Adrenal gland (tissue), 12 donors: ENCODE results near the gene WDR45B. TPM values are rescaled to one million over a fixed set of nuclear protein-coding genes. Genes with fewer than 3 reads are reported as not detected.
A peak's percentile ranks its signal among the peaks of the same experiment; 100 is the strongest.

Experiments
- DNase-seq, 7 donors: peaks; one replicate each; pipeline ENCODE4 v3.0.0-alpha.2; 2019 to 2020
- H3K27ac ChIP-seq, 5 donors: fragments of 200-600 bp; sonication (generic) in 4 of 5; 1 replicate in 3 of 5; 2 replicates in 2 of 5; pipeline versions ENCODE4 v1.5.1 to v1.8.0; 2016 to 2020; ENCODE audit warnings: mild to moderate bottlenecking in 1 of 5
- H3K27me3 ChIP-seq: fragments of 200-600 bp; 2 replicates; pipeline ENCODE4 v1.8.0; 2021
- H3K36me3 ChIP-seq, 2 donors: fragments of 200-600 bp; replicated peaks in 1 of 2; 1 replicate in 1 of 2; 2 replicates in 1 of 2; pipeline versions ENCODE4 v1.5.1 to v1.8.0; 2018 to 2022
- H3K4me1 ChIP-seq, 2 donors: fragments of 200-600 bp; replicated peaks in 1 of 2; 1 replicate in 1 of 2; 2 replicates in 1 of 2; pipeline versions ENCODE4 v1.5.1 to v1.8.0; 2018 to 2021
- H3K4me3 ChIP-seq, 4 donors: fragments of 200-600 bp; sonication (generic) in 3 of 4; one replicate each; pipeline ENCODE4 v1.5.1; 2016 to 2018
- H3K9me3 ChIP-seq, 3 donors: fragments of 200-600 bp; sonication (generic) in 1 of 3; replicated peaks in 1 of 3; 1 replicate in 2 of 3; 2 replicates in 1 of 3; pipeline versions ENCODE4 v1.5.1 to v1.8.0; 2016 to 2021
- CTCF ChIP-seq, 6 experiments: fragments of 450-650 bp in 4 of 6; fragments of 200-600 bp in 2 of 6; sonication (generic) in 1 of 6; IDR thresholded peaks; 1 replicate in 5 of 6; 2 replicates in 1 of 6; pipeline versions ENCODE4 v1.5.1 to v1.8.0; 2016 to 2021; ENCODE audit warnings: antibody characterized with exemption in 6 of 6, mild to moderate bottlenecking in 2 of 6, moderate library complexity in 1 of 6
- POLR2A ChIP-seq, 2 donors: fragments of 450-650 bp; IDR thresholded peaks; one replicate each; pipeline ENCODE4 v1.6.1; 2017; ENCODE audit warnings: antibody characterized with exemption in 2 of 2, mild to moderate bottlenecking in 2 of 2, moderate library complexity in 1 of 2
- WGBS, 4 donors: extraction: QIAGEN DNeasy Blood & Tissue Kit in 2 of 4; methylation state at CpG; one replicate each; pipeline versions ENCODE4 v1.1.5 to v1.1.7; 2013 to 2017; 5-methylcytosine and 5-hydroxymethylcytosine counted together
- intact Hi-C, 2 donors: fragments of 100-400 bp; cut with DNase I; formaldehyde crosslinking; loops; one replicate each; pipeline versions ENCODE4 v1.14.1 to v1.15.0; 2022 to 2023
- microRNA-seq, 3 donors: library from miRNA; unstranded; fragments of <30 nt; microRNA quantifications; one replicate each; pipeline ENCODE4, GENCODE V29; 2017 to 2020
- polyA plus RNA-seq, 3 donors: library from polyadenylated mRNA; stranded (reverse); fragments of 200-250 nt in 2 of 3; fragments of 350-450 nt in 1 of 3; fragmentation: Illumina TruSeq in 1 of 3; extraction: RNeasy Lipid Tissue Mini Kit (QIAGEN cat#74804) in 1 of 3; gene quantifications; one replicate each; pipeline ENCODE4 v1.2.3, GENCODE V29; 2013 to 2014
- small RNA-seq, 2 donors: library from RNA; depleted of rRNA; stranded (forward); fragments of <200 nt; gene quantifications; one replicate each; pipeline ENCODE3, GENCODE V24; 2016
- total RNA-seq, 9 donors: library from RNA; depleted of rRNA in 4 of 9; stranded (reverse); fragments of >200 nt in 4 of 9; fragments of 120-200 nt in 1 of 9; fragmentation: NEBNext Ultra II Directional in 1 of 9; extraction: Animal tissue kit (Norgen Biotek cat#: 25700) in 1 of 9; gene quantifications; one replicate each; pipeline versions ENCODE4 v1.1.0 to v1.2.4, GENCODE V29; 2013 to 2023
- donor health status: healthy with polysubstance abuse.
- donor health status: Bipolar disorder and iron deficiency.
- donor health status: DM: yes; HTN: yes; CAD: no.
- donor health status: DM: no; HTN: no; CAD: no.
- donor health status: DM: no; HTN: no; CAD: no.
- donor health status: DM: yes; HTN: yes; CAD: no.

The WDR45B gene
- total and polyA plus RNA-seq, 12 donors = 48.6 to 104 (median 73.3) TPM

GRCh38 chr17:82568997-82569393 lies 79.2 kb downstream of the WDR45B start:
- no peak for TF ChIP-seq CTCF (IDR thresholded peaks at IDR 0.05)
- no peak for TF ChIP-seq POLR2A (IDR thresholded peaks at IDR 0.05)
- H3K9me3 ChIP-seq = no peaks in the 10 kb centered on the region
- WGBS, 4 donors = 78 to 90% (median 83%) methylated on average over 10 of the region's 10 CpGs
- H3K4me1 ChIP-seq = peaks cover 0 to 14% of the 10 kb centered on the region in 2 donors
- H3K4me3 ChIP-seq = no peak overlapping the region
- DNase-seq = no peak
- H3K27ac ChIP-seq = peak overlapping the region in 2 of 5 donors; percentile 24 to 50
- peaks cover 0 to 54% of the 10 kb centered on the region in 2 donors for H3K36me3 ChIP-seq
- H3K27me3 ChIP-seq = no peaks in the 10 kb centered on the region
- intact Hi-C loops = no loop called here

- peaks cover 0 to 16% of the 10 kb centered on the region in 2 donors for H3K4me1 ChIP-seq
- no peaks in the 10 kb centered on the region for H3K27me3 ChIP-seq
- TF ChIP-seq CTCF (IDR thresholded peaks at IDR 0.05) (no peak), POLR2A (IDR thresholded peaks at IDR 0.05) (no peak)
- no peak overlapping the region for H3K4me3 ChIP-seq
- no peak overlapping the region for H3K27ac ChIP-seq
- no peak for DNase-seq
- WGBS, 4 donors = 85 to 93% (median 92%) methylated on average over 15 of the region's 15 CpGs
- intact Hi-C loops = no loop called here
- peaks cover 0 to 40% of the 10 kb centered on the region in 2 donors for H3K36me3 ChIP-seq
- H3K9me3 ChIP-seq = no peaks in the 10 kb centered on the region
Measured at GRCh38 chr17:82567286-82567685, 81.0 kb downstream of the WDR45B start.

GRCh38 chr17:82566129-82566960 lies 81.9 kb downstream of the WDR45B start:
- Histone ChIP-seq H3K9me3 (no peaks in the 10 kb centered on the region), H3K4me1 (peaks cover 0 to 23% of the 10 kb centered on the region in 2 donors), H3K4me3 (no peak overlapping the region), H3K27me3 (no peaks in the 10 kb centered on the region), H3K27ac (no peak overlapping the region), H3K36me3 (peaks cover 0 to 31% of the 10 kb centered on the region in 2 donors)
- WGBS, 4 donors = 81 to 90% (median 87%) methylated on average over 18 of the region's 18 CpGs
- intact Hi-C loops = no loop called here
- TF ChIP-seq POLR2A (IDR thresholded peaks at IDR 0.05) = no peak
- no peak for TF ChIP-seq CTCF (IDR thresholded peaks at IDR 0.05)
- no peak for DNase-seq

- Histone ChIP-seq H3K27me3 (no peaks in the 10 kb centered on the region), H3K4me1 (peaks cover 0 to 29% of the 10 kb centered on the region in 2 donors), H3K4me3 (no peak overlapping the region), H3K9me3 (no peaks in the 10 kb centered on the region), H3K27ac (no peak overlapping the region), H3K36me3 (peaks cover 0 to 23% of the 10 kb centered on the region in 2 donors)
- intact Hi-C loops = no loop called here
- TF ChIP-seq POLR2A (IDR thresholded peaks at IDR 0.05) = no peak
- TF ChIP-seq CTCF (IDR thresholded peaks at IDR 0.05) = no peak
- WGBS, 4 donors = 26 to 52% (median 42%) methylated on average over 1 of the region's 1 CpG
- DNase-seq = no peak
Measured at GRCh38 chr17:82565551-82565950, 82.7 kb downstream of the WDR45B start.

Small RNA genes within 50 kb of the gene (microRNA-seq; reads per million reads assigned to microRNA genes)
- 1.1 to 5.1 (median 2.2) reads per million in 3 donors for gene MIR4525

Small RNA genes within 50 kb of the gene (small RNA-seq; reads per million reads assigned to genes)
- gene MIR4525 = 0 reads per million in 2 donors

Other genes starting within 250 kb of the WDR45B start
- 100 to 1,000 TPM in 1 of 9 donors, 10 to 100 TPM in 8; 16.2 to 104 (median 39.7) TPM for gene HEXD, start 230.1 kb downstream of the WDR45B start, total RNA-seq
- 100 to 1,000 TPM in 2 of 3 donors, 1 to 10 TPM in 1; 8.9 to 292 (median 198) TPM for gene HEXD, start 230.1 kb downstream of the WDR45B start, polyA plus RNA-seq
- gene OGFOD3, start 229.9 kb downstream of the WDR45B start, total RNA-seq = 100 to 1,000 TPM in 1 of 9 donors, 10 to 100 TPM in 8; 19.1 to 131 (median 52.6) TPM
- 10 to 100 TPM; 17.9 to 39.8 (median 34.1) TPM for gene OGFOD3, start 229.9 kb downstream of the WDR45B start, polyA plus RNA-seq
- 100 to 1,000 TPM in 3 of 9 donors, 10 to 100 TPM in 6; 34.6 to 160 (median 83.9) TPM for gene CYBC1, start 197.7 kb downstream of the WDR45B start, total RNA-seq
- gene CYBC1, start 197.7 kb downstream of the WDR45B start, polyA plus RNA-seq = 10 to 100 TPM; 38.9 to 73.9 (median 61.2) TPM
- 10 to 100 TPM; 21.8 to 65.6 (median 52.0) TPM for gene NARF, start 189.7 kb downstream of the WDR45B start, total RNA-seq
- gene NARF, start 189.7 kb downstream of the WDR45B start, polyA plus RNA-seq = 100 to 1,000 TPM in 2 of 3 donors, 10 to 100 TPM in 1; 26.3 to 198 (median 116) TPM
- 100 to 1,000 TPM in 1 of 9 donors, 10 to 100 TPM in 8; 30.5 to 138 (median 50.0) TPM for gene FOXK2, start 128.7 kb downstream of the WDR45B start, total RNA-seq
- 10 to 100 TPM; 33.2 to 43.0 (median 38.9) TPM for gene FOXK2, start 128.7 kb downstream of the WDR45B start, polyA plus RNA-seq
- 10 to 100 TPM in 7 of 9 donors, 1 to 10 TPM in 2; 5.9 to 33.3 (median 13.9) TPM for gene RAB40B, start 50.3 kb upstream of the WDR45B start, total RNA-seq
- gene RAB40B, start 50.3 kb upstream of the WDR45B start, polyA plus RNA-seq = 10 to 100 TPM in 2 of 3 donors, 1 to 10 TPM in 1; 4.1 to 19.1 (median 16.8) TPM
- gene FN3KRP, start 68.3 kb upstream of the WDR45B start, total RNA-seq = 10 to 100 TPM in 8 of 9 donors, 1 to 10 TPM in 1; 6.8 to 41.2 (median 25.1) TPM
- gene FN3KRP, start 68.3 kb upstream of the WDR45B start, polyA plus RNA-seq = 10 to 100 TPM; 25.7 to 37.3 (median 30.6) TPM
- 100 to 1,000 TPM in 1 of 9 donors, 10 to 100 TPM in 8; 16.0 to 136 (median 54.8) TPM for gene FN3K, start 87.2 kb upstream of the WDR45B start, total RNA-seq
- gene FN3K, start 87.2 kb upstream of the WDR45B start, polyA plus RNA-seq = 10 to 100 TPM; 32.8 to 43.0 (median 38.7) TPM
- 100 to 1,000 TPM in 2 of 9 donors, 10 to 100 TPM in 7; 43.2 to 112 (median 64.5) TPM for gene TBCD, start 103.6 kb upstream of the WDR45B start, total RNA-seq
- gene TBCD, start 103.6 kb upstream of the WDR45B start, polyA plus RNA-seq = 100 to 1,000 TPM in 2 of 3 donors, 10 to 100 TPM in 1; 25.6 to 240 (median 159) TPM
- under 1 TPM in 2 of 9 donors, not detected in 7; 0.07 to 0.14 TPM for gene ZNF750, start 191.6 kb upstream of the WDR45B start, total RNA-seq
- under 1 TPM in 2 of 3 donors, not detected in 1; 0.08 to 0.20 TPM for gene ZNF750, start 191.6 kb upstream of the WDR45B start, polyA plus RNA-seq